Islet precursor cell (in vitro differentiated cells): ENCODE measurements around the gene IER2.

Experiments used
- DNase-seq: peaks from one replicate; pipeline ENCODE4 v3.0.0-alpha.2; 2018

IER2 gene

DNA sequence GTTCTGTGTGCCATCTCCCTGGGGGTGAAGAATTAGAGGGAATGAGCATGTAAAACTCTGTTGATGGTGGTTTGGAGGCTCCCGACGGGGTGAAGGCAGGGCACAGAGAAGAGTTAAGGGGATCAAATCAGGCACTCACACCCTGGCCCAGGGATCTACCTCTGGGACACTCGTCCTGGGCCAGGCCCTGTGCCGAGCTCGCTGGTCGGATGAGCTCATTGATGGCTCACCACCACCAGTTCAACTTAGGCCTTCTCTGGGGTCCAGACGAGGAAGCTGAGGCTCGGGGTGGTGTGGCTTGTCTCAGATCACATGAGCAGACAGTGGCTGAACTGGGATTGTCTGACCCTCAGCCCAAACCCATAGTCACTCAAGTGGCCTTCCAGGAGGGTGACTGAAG, 30.6 kb upstream of the IER2 start:
- no peak for DNase-seq

DNA sequence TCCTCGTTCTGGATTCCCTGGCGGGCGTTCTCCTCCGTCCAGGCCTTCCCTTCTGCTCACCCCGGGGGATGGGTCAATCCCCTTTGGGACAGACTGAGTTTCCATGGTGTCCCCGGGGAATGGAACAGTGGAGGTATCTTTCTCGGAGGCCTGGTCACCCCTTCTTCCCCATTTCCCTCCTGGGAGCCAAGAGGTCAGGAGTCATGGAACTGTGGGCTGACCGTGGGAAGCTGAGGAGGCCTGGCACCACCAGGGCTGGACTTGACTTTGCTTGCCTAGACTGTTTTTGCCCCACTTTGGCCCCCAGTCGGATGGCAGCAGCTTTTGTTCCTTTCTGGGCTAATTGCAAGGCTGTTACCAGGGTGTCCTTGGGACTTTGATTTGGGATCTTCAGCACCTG, 30.2 kb upstream of the IER2 start:
- DNase-seq, result no peak

DNA sequence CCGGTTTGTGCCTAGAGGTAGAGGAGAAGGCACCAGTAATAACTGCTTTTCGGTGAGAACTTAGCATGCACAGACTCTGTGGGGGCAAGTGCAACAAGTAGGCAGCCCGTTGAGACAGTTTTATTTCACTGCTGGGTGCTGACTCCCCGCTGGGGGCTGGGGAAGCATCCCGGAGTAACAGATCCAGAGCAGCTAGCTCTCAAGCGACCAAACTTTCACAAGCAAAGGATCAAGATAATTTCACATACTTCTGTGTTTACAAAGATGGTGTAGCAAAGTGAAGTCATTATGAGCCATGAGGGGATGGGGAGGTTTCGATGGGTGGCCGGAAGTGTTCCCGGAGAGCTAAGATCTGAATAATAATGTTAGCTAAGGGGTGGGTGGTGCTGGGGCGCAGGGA, 29.4 kb upstream of the IER2 start:
- no peak for DNase-seq

DNA sequence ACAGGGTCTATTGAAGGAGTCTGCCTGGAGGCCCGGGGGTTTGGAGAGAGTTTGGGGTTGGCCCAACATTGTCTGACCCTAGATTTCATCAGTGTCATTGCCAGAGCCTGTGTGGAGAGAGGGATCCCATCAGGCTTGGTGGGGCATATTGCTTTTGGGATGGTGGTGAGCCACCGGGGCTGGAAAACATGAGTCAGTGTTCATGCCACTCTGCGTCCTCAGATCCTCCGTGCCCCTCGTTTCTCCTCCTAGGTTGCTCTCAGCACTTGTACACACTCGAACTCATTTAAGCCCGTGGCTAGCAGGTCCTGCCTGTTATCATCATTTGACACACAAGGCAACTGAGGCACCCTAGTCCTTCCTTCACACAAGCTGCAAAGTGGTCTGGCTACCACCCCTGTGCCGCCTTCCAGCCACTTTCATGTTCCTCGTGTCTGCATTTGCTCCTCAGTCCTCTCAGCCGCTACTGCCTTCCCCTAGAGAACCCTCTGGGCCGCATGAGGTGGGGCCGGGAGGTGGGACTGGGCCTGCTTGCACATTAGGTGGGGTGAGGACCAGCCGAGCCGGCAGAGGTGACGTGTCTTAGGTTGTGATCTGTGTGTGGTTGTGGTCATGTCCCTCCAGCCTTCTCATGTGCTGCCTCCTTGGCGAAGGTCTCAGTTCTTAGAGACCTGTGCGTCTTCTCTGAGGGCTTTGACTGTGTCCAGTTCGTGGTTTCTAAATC, 28.5 kb upstream of the IER2 start:
- no peak for DNase-seq

DNA sequence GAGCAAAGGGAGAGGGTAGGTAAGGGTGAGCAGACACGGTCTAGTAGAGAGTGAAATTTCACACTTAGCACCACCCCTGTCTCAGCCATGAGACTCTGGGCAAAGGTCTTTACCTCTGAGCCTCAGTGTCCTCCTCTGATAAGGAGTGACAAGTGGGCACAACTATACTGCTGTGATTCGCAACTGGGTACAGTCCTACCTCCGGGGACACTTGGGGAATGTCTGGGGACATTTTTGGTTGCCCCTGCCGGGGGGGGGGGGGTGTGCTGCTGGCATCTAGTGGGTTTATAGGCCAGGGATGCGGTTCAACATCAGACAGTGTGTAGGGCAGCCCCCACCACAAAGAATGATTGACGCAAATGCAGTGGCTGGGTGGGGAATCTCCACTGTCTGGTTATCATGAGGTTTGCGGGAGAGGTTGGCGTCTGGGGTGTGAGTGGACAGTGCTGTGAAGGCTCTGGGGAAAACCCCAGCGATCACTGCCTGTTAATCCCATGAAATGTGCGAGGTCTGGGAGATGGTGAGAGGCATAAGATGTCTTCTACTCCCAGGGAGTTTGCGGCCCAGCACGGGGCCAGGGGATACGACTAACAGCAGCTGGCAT, 27.8 kb upstream of the IER2 start:
- DNase-seq, result no peak

DNA sequence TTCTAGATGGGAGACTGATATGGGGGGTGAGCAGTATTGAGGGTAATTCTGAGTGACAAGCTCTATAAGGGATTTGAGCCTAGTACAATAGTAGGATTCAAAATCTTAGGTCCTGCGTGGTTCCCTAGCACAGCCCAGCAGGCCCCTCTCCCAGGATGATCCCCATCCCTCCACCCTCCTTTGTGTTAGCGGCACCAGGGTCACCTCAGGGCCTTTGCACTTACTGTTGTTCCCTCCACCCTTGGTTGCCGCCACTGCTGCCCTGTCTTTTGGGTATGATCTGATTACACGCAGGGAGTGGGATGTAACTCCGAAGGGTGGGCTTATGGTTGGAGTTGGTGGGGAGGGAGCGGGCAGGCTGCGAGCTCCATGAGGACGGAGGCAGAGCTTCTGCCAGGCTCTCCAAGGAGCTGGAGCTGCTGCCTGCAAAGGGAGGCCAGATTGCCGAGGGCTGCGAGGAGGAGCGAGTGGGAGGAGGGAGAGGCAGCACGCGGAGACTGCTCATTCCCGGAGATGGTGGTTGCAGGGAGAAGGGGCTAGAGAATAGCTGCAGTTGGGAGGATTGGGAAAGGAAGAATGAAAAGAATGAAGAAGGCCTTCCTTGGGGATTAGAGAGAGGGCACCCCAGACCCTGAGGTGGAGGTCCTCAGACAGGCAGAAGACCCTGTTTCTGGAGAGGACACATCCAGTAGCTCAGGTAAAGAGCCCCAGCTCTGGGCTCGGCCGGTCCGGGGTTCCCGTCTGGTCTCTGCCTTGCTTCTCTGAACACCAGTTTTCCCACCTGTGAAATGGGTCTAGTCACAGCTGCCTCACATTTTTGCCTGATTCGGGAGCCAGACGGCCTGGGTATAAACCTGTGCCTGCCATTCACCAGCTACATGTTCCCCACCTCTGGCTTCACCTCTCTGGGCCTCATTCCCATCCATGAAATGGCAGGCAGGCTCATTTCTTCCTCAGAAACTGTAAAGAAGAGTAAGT, 26.9 kb upstream of the IER2 start:
- DNase-seq, result no peak

DNA sequence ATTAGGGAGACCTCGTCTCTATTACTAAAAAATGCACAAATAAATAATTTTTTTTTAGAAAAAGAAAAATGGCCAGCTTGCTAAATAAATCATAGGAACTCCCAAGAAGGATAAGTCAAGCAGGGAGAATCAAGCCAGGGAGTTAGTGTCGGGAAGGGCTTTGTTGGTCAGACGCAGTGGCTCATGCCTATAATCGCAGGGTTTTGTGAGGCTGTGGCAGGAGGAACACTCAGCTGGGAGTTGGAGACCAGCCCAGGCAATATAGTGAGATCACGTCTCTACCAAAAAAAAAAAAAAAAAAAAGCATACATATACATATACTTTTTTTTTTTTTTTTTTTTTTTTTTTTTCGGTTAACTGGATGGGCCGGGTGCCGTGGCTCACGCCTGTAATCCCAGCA, 23.2 kb upstream of the IER2 start:
- no peak for DNase-seq

DNA sequence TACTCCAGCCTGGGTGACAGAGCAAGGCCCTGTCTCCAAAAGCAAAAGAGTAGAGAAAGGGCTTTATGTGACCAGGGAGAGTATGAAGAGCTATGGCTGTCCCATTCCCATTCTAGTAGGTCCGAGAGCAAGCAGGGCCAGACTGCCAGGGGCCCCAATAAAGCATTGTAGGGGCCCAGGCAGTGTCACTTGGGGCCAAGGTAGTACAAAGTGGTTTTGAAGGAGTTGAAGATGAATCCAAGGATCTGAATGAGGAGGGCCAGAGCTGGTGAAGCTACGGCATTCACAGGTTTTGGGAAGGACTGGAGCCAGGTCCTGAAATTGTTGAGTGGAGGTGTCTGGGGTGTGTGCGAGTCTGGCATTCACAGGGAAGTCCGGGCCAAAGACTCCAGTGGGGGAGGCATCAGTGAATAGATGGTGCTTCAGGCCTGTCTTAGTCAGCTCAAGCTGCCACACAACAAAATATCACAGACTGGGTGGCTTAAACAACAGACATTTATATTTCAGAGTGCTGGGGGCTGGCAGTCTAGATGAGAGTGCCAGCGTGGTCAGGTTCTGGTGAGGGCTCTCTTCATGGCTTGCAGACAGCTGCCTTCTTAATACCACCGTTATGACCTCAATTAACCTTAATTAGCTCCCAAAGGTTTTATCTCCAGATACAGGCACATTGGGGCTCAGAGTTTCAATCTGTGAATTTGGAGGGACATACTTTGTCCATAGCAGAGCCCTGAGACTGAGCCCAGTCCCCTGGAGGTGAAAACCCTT, 22.2 kb upstream of the IER2 start:
- DNase-seq, result no peak

DNA sequence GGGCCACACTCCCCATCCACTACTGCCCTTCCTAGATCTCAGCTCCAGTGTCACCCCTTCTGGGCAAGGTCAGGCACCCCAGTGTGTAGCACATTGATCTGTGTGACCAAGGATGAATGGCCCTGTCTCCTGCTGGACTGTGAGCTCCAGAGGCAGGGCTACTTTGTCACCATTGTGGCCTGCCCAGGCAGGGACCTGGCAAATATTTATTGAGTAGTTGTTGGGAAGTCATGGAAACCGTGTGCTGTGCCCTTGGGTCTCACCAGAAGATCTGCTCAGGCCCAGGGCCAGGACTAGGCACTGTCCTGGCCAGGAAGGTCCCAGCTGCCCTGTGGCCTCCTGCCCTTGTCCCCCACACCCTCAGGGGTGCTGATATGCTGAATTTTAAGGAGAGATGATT, 21.6 kb upstream of the IER2 start:
- peak; percentile 44 for DNase-seq

DNA sequence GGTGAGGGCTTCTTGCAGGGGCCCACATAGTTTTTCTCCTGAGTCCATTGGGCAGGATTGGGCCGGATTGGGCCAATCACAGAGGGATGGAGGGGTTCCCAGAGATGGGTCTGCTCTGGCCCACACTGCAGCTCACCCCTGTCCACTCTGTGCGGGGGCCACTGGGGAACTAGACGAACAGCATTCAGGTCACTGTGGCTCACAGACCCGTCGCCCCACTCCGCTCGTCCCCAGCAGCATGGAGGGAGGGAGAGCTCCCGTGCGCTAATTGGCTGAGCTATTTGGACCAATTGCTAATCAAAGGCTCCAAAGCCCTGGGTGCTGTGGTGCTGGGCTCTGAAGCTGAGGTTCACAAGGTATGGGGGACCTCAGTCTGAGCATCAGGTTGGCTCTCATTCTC, 20.8 kb upstream of the IER2 start:
- no peak for DNase-seq

DNA sequence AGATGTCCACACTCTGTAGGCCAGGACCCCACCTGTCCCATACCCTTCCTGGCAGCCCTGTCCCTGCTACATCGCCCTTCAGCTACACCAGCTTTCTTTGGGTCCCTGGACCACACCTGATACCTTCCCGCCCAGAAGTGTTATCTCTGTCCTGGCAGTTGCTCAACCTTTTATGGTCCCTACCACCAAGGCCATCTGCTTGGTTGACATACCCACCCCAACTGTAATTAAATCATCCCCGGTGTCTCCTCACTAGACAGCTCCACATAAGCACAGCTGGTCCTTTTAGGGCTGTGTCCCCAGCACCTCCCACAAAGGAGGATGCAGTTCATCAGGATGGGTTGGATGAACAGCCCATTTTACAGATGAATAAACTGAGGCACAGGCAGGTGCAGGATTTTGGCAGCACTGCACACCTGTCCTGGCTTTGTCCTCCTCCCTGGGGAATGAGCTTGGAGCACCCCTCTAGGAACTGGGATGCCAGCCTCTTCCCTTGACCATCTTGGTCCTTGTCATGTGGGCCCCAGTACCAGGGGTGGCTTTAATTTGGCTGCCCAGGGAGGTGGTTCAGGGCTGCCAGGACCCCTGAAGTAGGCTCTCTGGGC, 19.2 kb upstream of the IER2 start:
- DNase-seq, result peak; percentile 40

DNA sequence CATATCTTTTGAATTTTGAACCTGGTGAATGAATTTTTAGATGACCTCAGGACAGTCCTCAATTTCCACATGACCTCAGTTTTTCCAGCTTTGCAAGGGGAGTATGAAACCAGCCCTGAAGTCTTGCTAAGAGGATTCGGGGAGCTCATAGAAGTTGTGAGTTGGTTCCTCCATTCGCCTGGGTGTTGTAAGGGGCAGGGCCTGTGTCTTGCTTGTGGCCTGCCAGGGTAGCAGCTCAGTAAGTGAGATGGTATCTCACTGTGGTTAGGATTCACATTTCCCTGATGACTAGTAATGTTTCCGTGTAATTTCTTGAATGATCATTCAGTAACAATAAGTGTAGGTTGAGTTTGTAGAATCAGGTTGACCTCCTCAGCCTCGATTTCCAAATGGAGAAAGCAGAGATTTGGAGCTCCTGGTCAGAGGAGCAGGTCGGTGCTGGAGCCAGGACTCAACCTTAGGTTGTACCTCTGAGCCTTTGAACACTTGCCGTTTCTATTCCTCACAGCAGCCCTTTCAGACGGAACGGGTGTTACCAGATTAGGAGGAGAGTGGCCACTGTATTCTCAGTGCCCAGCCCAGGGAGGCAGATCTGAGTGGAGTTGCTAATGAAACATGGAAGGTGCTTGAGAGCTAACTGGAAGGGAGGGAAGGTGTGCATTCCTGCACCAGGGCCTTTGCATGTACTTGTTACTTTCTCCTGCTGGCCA, 17.6 kb upstream of the IER2 start:
- no peak for DNase-seq

DNA sequence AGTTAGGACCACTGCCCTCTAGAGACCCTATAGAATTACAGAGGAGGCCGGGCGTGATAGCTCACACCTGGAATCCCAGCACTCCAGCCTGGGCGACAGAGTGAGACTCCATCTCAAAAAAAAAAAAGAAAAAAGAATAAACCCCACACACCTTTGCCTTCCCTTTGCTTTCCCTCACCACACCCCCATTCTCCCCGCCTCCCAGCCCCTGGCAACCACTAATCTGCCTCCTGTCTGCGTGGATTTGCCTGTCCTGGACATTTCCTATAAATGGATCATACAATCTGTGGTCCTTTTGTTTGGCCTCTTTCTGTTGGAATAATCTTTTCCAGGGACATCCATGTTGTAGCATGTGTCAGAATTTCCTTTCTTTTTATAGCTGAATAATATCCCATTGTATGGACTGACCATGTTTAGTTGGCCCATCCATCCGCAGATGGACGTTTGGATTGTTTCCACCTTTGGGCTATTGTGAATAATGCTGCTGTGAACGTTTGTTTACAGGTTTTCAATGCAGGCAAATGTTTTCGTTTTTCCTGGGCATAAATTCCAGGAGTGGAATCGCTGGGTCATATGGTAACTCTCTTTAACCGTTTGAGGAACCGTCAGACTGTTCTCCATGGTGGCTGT, 16.9 kb upstream of the IER2 start:
- DNase-seq, result no peak

DNA sequence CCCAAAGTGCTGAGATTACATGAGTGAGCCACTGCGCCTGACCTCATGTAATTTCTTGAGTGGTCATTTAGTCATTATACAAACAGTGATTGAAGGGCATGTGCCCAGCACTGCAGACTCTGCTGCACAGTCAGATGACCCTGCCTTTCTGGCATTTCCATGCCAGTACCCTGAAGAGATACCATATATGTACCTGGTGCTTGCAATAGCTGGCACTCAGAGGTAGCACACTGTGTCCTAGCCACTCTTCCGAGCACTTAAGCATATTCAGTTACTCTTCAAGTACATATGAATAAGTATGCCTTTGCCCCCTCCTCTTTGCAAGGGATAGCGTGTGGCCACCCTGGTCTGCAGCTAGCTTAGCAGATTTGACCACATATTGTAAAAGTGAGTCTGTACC, 15.6 kb upstream of the IER2 start:
- DNase-seq, result no peak

DNA sequence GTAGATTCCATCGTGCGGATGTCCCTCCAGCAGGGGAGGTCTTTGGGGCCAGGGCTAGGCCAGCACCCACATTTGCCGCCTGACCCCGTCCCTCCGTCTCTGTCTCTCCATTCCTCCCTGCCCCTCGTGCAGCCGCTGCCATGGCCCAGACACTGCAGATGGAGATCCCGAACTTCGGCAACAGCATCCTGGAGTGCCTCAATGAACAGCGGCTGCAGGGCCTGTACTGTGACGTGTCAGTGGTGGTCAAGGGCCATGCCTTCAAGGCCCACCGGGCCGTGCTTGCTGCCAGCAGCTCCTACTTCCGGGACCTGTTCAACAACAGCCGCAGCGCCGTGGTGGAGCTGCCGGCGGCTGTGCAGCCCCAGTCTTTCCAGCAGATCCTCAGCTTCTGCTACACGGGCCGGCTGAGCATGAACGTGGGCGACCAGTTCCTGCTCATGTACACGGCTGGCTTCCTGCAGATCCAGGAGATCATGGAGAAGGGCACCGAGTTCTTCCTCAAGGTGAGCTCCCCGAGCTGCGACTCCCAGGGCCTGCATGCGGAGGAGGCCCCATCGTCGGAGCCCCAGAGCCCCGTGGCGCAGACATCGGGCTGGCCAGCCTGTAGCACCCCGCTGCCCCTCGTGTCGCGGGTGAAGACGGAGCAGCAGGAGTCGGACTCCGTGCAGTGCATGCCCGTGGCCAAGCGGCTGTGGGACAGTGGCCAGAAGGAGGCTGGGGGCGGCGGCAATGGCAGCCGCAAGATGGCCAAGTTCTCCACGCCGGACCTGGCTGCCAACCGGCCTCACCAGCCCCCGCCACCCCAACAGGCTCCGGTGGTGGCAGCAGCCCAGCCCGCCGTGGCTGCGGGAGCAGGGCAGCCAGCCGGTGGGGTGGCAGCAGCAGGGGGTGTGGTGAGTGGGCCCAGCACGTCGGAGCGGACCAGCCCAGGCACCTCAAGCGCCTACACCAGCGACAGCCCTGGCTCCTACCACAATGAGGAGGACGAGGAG, 14.8 kb upstream of the IER2 start:
- DNase-seq, result no peak

DNA sequence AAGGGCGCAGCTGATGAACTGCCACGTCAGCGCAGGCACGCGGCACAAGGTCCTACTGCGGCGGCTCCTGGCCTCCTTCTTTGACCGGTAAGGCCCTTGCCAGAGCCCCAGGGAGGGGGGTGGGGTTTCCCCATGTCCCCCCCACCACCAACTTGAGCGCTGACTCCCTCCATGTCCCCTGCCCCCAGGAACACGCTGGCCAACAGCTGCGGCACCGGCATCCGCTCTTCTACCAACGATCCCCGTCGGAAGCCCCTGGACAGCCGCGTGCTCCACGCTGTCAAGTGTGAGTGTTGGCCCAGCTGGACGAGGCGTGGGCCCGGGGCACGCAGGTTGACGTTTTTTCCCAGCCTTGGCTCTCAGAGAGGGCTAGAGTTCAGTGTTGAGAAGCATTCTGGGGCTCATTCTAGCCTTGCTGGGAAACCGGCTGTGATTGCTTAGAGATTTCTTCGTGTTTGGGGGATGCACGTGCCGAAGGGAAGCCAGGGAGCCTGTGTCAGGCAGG, 12.9 kb upstream of the IER2 start:
- no peak for DNase-seq

DNA sequence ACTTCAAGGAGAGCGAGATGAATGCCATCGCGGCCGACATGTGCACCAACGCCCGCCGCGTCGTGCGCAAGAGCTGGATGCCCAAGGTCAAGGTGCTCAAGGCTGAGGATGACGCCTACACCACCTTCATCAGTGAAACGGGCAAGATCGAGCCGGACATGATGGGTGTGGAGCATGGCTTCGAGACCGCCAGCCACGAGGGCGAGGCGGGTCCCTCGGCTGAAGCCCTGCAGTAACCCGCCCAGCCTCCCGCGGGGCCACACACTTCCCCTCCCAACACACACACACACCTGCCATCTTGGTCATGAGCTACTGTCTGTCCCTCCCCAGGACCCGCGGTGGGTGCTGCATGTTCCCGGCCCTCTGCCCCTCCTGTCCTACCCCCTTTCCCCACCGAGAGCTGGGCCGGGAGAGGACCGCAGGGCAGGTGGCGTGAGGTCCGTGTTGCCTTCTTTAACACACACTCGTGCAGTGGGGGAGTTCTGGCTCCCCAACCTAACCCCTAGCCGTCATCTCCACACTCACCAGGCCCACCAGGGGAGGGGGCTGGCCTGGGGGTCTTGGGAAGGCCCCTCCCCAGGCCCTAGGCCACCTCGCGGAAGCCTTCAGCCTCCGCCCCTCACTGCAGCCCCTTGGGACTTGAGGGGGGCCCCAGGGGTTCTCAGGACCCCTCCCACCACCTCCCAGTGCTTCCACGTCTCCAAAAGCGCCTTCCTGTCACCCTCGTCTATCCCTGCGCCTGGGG, 11.9 kb upstream of the IER2 start:
- peak; percentile 38 for DNase-seq

DNA sequence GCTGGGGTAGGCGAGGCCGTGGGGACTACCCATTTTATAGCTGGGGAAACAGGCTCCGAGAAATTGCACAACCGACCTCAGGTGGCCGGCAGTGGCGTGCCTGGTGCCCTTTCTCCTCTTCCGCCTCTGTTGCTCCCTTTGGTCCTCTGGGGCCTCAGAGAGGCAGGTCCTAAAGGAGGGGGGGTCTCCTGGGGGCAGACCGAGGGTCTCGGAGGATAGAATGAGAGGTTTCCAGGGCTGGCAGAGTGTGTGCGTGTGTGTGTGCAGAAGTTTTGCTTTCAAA, 11.4 kb upstream of the IER2 start:
- DNase-seq, result no peak

DNA sequence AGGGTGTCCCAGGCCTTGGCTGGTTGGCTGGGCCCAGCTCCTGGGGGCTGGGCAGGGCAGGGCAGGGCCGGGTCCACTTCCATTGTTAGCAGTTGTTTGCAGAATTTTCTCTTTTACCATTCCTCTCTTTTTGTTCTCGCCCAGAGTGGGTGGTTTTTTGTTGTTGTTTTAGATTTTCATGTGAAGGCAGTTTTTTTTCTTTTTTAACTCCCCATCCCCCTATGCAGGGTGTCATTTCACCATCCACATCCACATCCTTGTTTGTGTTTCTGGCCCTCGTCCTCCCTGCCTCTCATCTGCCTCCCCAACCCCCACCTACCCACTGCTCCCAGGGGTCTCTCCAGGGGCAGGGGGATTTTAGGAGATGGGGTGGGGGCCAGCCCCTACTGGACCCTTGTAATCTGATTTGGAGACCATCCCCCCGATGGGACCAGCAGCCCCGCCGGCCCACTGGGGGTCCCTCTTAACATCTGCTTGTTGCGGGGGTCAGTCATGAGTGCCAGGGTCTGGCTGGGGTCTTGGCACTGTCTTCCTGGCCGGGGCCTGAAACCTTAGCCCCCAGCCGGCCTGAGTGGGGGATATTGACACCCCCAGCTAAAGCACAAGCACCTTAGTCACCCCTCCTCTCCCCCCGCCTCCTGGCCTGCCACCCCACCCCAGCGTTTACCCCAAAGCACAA, 10.4 kb upstream of the IER2 start:
- no peak for DNase-seq
